Cardiac muscle cell (in vitro differentiated cells and primary cell): Measurements from ENCODE around the gene CAMK1G. TPM values are rescaled to one million over a fixed set of nuclear protein-coding genes. Genes with fewer than 3 reads are reported as not detected.

Experiments used
- DNase-seq, 2 donors: peaks; one replicate each; pipeline versions ENCODE4 v3.0.0 to v3.0.0-alpha.2; 2010 to 2017; ENCODE audit warnings: low read depth in 1 of 2, low spot score in 1 of 2
- H3K27ac ChIP-seq: fragments of 200-600 bp; sonication (generic); 2 replicates; pipeline ENCODE4 v1.5.1; 2016
- H3K27me3 ChIP-seq: fragments of 200-600 bp; sonication (generic); 2 replicates; pipeline ENCODE4 v1.6.0; 2016; ENCODE audit warnings: control low read depth
- H3K36me3 ChIP-seq: fragments of 200-600 bp; sonication (generic); 2 replicates; pipeline ENCODE4 v1.5.1; 2016; ENCODE audit warnings: control low read depth
- H3K4me1 ChIP-seq: fragments of 200-600 bp; sonication (generic); 2 replicates; pipeline ENCODE4 v1.8.1; 2017; ENCODE audit warnings: low read depth, mild to moderate bottlenecking, mixed run types
- H3K4me3 ChIP-seq: fragments of 200-600 bp; sonication (generic); 2 replicates; pipeline ENCODE4 v1.5.1; 2016; ENCODE audit warnings: mild to moderate bottlenecking
- H3K9me3 ChIP-seq: fragments of 200-600 bp; sonication (generic); 2 replicates; pipeline ENCODE4 v1.5.1; 2017; ENCODE audit warnings: low read depth, mild to moderate bottlenecking, control low read depth
- polyA plus RNA-seq: library from polyadenylated mRNA; unstranded; fragments of >200 nt; fragmentation: Nextera tagmentation; extraction: Ambion mirVana; gene quantifications from 2 replicates; pipeline ENCODE4 v1.2.1, GENCODE V29; 2016
- total RNA-seq: library from RNA; depleted of rRNA; stranded (reverse); fragments of >200 nt; gene quantifications from 2 replicates; pipeline ENCODE4 v1.2.3, GENCODE V29; 2016
- TF ChIP-seq, protein P1 (sequence below): IDR thresholded peaks from 2 replicates; pipeline ENCODE4 v1.5.1; 2012; ENCODE audit warnings: low read depth, mild to moderate bottlenecking, low read length

CAMK1G gene
- total and polyA plus RNA-seq, 2 experiments from 2014 or later: 5.0 to 8.5 TPM

DNA sequence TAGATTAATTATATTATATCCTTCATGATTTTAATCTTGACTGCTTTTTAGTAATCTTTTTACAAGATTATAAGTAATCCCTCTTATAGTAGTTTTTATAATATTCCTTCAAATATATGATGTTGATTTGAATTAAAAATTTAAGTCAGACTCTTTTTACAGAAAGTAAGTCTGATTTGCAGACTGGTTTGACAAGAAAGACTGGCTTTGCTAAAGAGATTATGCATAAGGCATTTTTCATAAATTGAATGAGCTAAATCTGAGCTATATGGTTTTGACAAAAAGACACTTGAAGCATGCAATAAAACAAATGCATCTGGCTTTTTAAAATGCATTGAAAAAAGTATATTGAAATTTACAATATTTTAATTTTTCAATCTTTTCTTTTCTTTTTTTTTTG lies 26.3 kb upstream of the CAMK1G start:
- DNase-seq: no peak
- Histone ChIP-seq H3K36me3 (no peaks in the 10 kb centered on the region), H3K27me3 (no peaks in the 10 kb centered on the region), H3K27ac (no peak overlapping the region), H3K9me3 (no peaks in the 10 kb centered on the region), H3K4me3 (no peak overlapping the region), H3K4me1 (no peaks in the 10 kb centered on the region)
- TF ChIP-seq, protein P1, sequence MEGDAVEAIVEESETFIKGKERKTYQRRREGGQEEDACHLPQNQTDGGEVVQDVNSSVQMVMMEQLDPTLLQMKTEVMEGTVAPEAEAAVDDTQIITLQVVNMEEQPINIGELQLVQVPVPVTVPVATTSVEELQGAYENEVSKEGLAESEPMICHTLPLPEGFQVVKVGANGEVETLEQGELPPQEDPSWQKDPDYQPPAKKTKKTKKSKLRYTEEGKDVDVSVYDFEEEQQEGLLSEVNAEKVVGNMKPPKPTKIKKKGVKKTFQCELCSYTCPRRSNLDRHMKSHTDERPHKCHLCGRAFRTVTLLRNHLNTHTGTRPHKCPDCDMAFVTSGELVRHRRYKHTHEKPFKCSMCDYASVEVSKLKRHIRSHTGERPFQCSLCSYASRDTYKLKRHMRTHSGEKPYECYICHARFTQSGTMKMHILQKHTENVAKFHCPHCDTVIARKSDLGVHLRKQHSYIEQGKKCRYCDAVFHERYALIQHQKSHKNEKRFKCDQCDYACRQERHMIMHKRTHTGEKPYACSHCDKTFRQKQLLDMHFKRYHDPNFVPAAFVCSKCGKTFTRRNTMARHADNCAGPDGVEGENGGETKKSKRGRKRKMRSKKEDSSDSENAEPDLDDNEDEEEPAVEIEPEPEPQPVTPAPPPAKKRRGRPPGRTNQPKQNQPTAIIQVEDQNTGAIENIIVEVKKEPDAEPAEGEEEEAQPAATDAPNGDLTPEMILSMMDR: no peak

DNA sequence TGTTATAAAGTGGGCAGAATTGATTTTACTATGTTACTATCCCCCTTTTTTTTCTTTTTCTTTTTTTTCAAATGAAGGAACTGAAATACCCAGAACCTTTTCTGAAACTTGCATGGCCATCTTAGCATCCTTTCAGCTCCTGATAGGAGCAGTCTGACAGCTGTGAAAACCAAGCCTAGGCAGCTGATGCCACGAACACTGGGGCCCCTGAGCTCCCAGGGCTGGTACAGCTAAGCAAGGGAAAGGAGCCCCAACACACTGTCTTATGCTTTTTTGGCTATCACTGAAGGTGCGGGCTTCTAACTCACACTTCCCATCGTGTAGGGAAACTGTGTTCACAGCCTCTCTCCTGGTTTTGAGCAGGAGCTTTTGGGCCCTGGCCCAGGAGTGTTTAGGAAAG lies 23.0 kb upstream of the CAMK1G start:
- H3K27me3 ChIP-seq: no peaks in the 10 kb centered on the region
- TF ChIP-seq, protein P1: no peak
- no peak overlapping the region for H3K27ac ChIP-seq
- no peaks in the 10 kb centered on the region for H3K9me3 ChIP-seq
- DNase-seq: no peak
- H3K4me1 ChIP-seq: no peaks in the 10 kb centered on the region
- H3K36me3 ChIP-seq: no peaks in the 10 kb centered on the region
- no peak overlapping the region for H3K4me3 ChIP-seq

DNA sequence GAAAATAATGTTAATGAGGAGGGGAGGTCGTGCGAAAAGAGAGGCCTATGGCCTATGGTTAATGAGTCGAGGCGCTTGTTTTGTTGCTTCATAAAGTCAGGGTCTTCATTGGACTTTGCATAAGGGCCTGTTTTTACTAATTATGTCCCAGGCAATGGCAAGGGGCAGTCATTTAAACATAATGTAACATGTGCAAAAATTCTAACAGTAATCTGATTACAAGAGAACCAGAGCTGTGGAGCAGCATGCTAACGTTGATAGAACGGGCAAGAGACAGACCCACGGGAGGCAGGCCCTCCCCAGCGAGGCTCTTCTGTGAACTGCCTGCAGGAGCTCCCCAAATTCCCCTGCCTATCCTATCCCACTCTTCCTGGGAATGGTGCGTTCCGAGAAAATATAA lies 22.6 kb upstream of the CAMK1G start:
- no peak overlapping the region for H3K4me3 ChIP-seq
- H3K4me1 ChIP-seq: no peaks in the 10 kb centered on the region
- H3K27me3 ChIP-seq: no peaks in the 10 kb centered on the region
- H3K36me3 ChIP-seq: no peaks in the 10 kb centered on the region
- TF ChIP-seq, protein P1: no peak
- no peak overlapping the region for H3K27ac ChIP-seq
- no peaks in the 10 kb centered on the region for H3K9me3 ChIP-seq
- DNase-seq: no peak

DNA sequence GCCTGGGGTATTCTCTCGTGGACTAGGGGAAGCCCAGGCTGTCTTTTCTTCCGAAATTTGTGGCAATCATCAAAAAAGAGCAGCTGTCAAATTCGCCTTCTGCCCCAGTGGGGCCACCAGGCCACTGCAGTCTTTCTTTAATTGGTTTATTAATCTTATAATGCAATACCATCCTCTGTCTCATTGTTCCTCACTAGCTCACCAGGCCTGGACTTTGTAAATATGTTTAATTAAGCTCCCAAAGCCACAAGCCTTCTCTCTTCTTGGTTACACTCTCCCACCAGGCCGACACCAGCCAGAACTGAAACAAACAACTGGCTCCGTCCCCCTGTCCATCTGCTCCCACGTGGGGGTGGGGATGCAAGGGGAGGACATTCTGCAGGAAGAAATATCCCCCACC lies 22.0 kb upstream of the CAMK1G start:
- no peak for DNase-seq
- Histone ChIP-seq H3K4me3 (no peak overlapping the region), H3K9me3 (no peaks in the 10 kb centered on the region), H3K4me1 (no peaks in the 10 kb centered on the region), H3K36me3 (no peaks in the 10 kb centered on the region), H3K27ac (no peak overlapping the region), H3K27me3 (no peaks in the 10 kb centered on the region)
- TF ChIP-seq, protein P1: no peak

DNA sequence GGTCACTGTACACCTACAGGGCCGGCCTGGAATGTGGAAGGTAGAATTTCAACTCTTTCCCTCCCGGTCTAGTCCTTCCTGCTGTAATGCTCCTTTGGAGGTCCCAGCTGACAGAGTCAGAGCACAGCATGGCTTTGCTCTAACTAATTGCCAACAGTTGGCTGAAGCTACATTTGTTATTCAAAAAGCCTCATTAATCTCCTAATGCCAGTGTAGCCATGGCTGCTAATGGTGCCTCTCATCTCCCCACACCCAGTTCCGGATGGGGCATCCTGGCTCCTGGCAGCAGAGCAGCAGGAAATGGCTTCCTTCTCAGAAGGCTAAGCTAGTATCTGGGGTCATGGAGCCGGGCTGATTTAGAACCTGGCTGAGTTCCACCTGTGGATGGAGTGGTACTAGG lies 18.7 kb upstream of the CAMK1G start:
- Histone ChIP-seq H3K9me3 (no peaks in the 10 kb centered on the region), H3K36me3 (no peaks in the 10 kb centered on the region), H3K4me1 (no peaks in the 10 kb centered on the region), H3K4me3 (no peak overlapping the region), H3K27ac (no peak overlapping the region), H3K27me3 (no peaks in the 10 kb centered on the region)
- TF ChIP-seq, protein P1: no peak
- DNase-seq: no peak
